ENCODE data around the gene RSU1. TPM values are rescaled to one million over a fixed set of nuclear protein-coding genes. Genes with fewer than 3 reads are reported as not detected.

The RSU1 gene
- total and polyA plus RNA-seq, 2 donors (not counting 3 experiments of a cell fraction or from before 2014, with no cell fraction given) = 80.2 to 104 TPM

- POLR2A ChIA-PET = no interaction called here
- Histone ChIP-seq H3K4me1 (ENCODE audit: control insufficient read depth, extremely low read depth, insufficient read depth, low read length) (no peaks in the 10 kb centered on the region), H3K9ac (replicated peaks; ENCODE audit: extremely low read depth, insufficient read depth, low read length) (no peak overlapping the region), H3K27ac (ENCODE audit: insufficient read depth, low read depth, low read length) (no peak overlapping the region), H2AFZ (ENCODE audit: low read depth, low read length) (no peak overlapping the region), H3K36me3 (ENCODE audit: control insufficient read depth in 2 of 2, extremely low read depth in 1 of 2, insufficient read depth in 2 of 2, low read length in 2 of 2) (no peaks in the 10 kb centered on the region), H4K20me1 (replicated peaks; ENCODE audit: control insufficient read depth, extremely low read depth, insufficient read depth, low read length) (no peaks in the 10 kb centered on the region), H3K9me1 (replicated peaks; ENCODE audit: control insufficient read depth, extremely low read depth, insufficient read depth, low read length) (no peaks in the 10 kb centered on the region), H3K4me2 (ENCODE audit: insufficient read depth, low read length) (no peak overlapping the region), H3K79me2 (ENCODE audit: control insufficient read depth, insufficient read depth, low read length) (no peaks in the 10 kb centered on the region), H3K9me3 (replicated peaks; ENCODE audit: control insufficient read depth, insufficient read depth, low read length) (no peaks in the 10 kb centered on the region), H3K4me3 (replicated peaks in 1 of 3; ENCODE audit: insufficient read depth in 1 of 3, low read depth in 1 of 3, low read length in 3 of 3) (no peak overlapping the region), H3K27me3 (ENCODE audit: control insufficient read depth in 2 of 2, insufficient read depth in 2 of 2, low read length in 2 of 2) (no peaks in the 10 kb centered on the region)
- CTCF ChIA-PET = no interaction called here
- FAIRE-seq (no peak), DNase-seq (ENCODE audit: low read depth, low spot score) (no peak)
- BruUV-seq (replicated peaks) = no TSS peak
- TF ChIP-seq MAX (IDR thresholded peaks at IDR 0.05; ENCODE audit: insufficient read depth, insufficient read length) = no peak
- no peak for TF ChIP-seq FOS (IDR thresholded peaks at IDR 0.05; ENCODE audit: borderline replicate concordance, insufficient read depth, low read length)
- no peak for TF ChIP-seq POLR2A (IDR thresholded peaks at IDR 0.05; ENCODE audit: low read depth, low read length)
- TF ChIP-seq EZH2 (IDR thresholded peaks at IDR 0.05; ENCODE audit: borderline replicate concordance, low read depth, low read length, severe bottlenecking) = no peak
- intact Hi-C loops (cut with micrococcal nuclease) = no loop called here
- dilution Hi-C loops (cut with MboI; ENCODE audit: extremely low pct_ligation_motif_present, low sequenced_read_pairs) = no loop called here
Observed at GRCh38 chr10:16699435-16700057, 117.7 kb downstream of the RSU1 start.

- Histone ChIP-seq H4K20me1 (replicated peaks; ENCODE audit: control insufficient read depth, extremely low read depth, insufficient read depth, low read length) (no peaks in the 10 kb centered on the region), H3K79me2 (ENCODE audit: control insufficient read depth, insufficient read depth, low read length) (no peaks in the 10 kb centered on the region), H2AFZ (ENCODE audit: low read depth, low read length) (no peak overlapping the region), H3K9ac (replicated peaks; ENCODE audit: extremely low read depth, insufficient read depth, low read length) (no peak overlapping the region), H3K4me1 (ENCODE audit: control insufficient read depth, extremely low read depth, insufficient read depth, low read length) (no peaks in the 10 kb centered on the region), H3K36me3 (ENCODE audit: control insufficient read depth in 2 of 2, extremely low read depth in 1 of 2, insufficient read depth in 2 of 2, low read length in 2 of 2) (peaks cover 0 to 3% of the 10 kb centered on the region in 2 experiments), H3K9me1 (replicated peaks; ENCODE audit: control insufficient read depth, extremely low read depth, insufficient read depth, low read length) (no peaks in the 10 kb centered on the region), H3K27ac (ENCODE audit: insufficient read depth, low read depth, low read length) (no peak overlapping the region), H3K27me3 (ENCODE audit: control insufficient read depth in 2 of 2, insufficient read depth in 2 of 2, low read length in 2 of 2) (no peaks in the 10 kb centered on the region), H3K4me2 (ENCODE audit: insufficient read depth, low read length) (no peak overlapping the region), H3K9me3 (replicated peaks; ENCODE audit: control insufficient read depth, insufficient read depth, low read length) (no peaks in the 10 kb centered on the region), H3K4me3 (replicated peaks in 1 of 3; ENCODE audit: insufficient read depth in 1 of 3, low read depth in 1 of 3, low read length in 3 of 3) (no peak overlapping the region)
- ChIA-PET POLR2A (no interaction called here), CTCF (no interaction called here)
- intact Hi-C loops (cut with micrococcal nuclease) (no loop called here), dilution Hi-C loops (cut with MboI; ENCODE audit: extremely low pct_ligation_motif_present, low sequenced_read_pairs) (no loop called here)
- no TSS peak for BruUV-seq (replicated peaks)
- no peak for TF ChIP-seq MAX (IDR thresholded peaks at IDR 0.05; ENCODE audit: insufficient read depth, insufficient read length)
- no peak for TF ChIP-seq FOS (IDR thresholded peaks at IDR 0.05; ENCODE audit: borderline replicate concordance, insufficient read depth, low read length)
- TF ChIP-seq EZH2 (IDR thresholded peaks at IDR 0.05; ENCODE audit: borderline replicate concordance, low read depth, low read length, severe bottlenecking) = no peak
- TF ChIP-seq JUN (IDR thresholded peaks at IDR 0.05; ENCODE audit: borderline replicate concordance, insufficient read depth, insufficient read length, low read depth) = no peak
- no peak for TF ChIP-seq POLR2A (IDR thresholded peaks at IDR 0.05; ENCODE audit: low read depth, low read length)
- no peak for TF ChIP-seq GATA2 (IDR thresholded peaks at IDR 0.05; ENCODE audit: insufficient read depth, insufficient read length, low read depth, low read length)
- TF ChIP-seq POLR2AphosphoS5 (IDR thresholded peaks at IDR 0.05; ENCODE audit: insufficient read depth, low read depth, low read length) = no peak
- TF ChIP-seq CTCF (IDR thresholded peaks at IDR 0.05; ENCODE audit: extremely low read depth in 1 of 2, insufficient read depth in 1 of 2, low read depth in 1 of 2, low read length in 2 of 2) = no peak
- no peak for TF ChIP-seq MYC (IDR thresholded peaks at IDR 0.05; ENCODE audit: low read depth, low read length)
- DNase-seq (ENCODE audit: low read depth, low spot score) = no peak
- no peak for FAIRE-seq
Observed at GRCh38 chr10:16698461-16698860, 118.8 kb downstream of the RSU1 start.
